Right hindlimb (tissue), 1 donor: ENCODE results near the gene CCDC141.

Source experiments
- DNase-seq: peaks from one replicate; pipeline ENCODE4 v3.0.0-alpha.2; 2018

Gene CCDC141

DNA sequence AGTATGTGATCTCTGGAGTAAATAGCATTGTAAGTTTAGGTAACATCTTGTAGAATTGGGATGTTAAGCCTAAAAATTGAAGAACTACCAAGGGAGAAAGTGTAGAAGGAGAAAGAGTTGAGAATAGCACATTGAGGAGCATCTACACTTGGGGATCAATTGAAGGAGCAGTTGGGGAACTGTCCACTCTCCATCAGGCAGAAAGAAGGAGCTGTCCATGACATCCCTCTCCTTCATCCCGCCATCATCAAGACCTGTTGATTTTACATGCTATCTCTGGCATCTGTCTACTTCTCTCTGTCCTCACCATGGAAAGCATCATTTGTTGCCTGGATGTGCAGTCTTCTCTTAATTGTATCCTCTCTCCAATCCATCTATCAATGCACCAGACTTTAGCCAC, 87.8 kb downstream of the CCDC141 start:
- no peak for DNase-seq

GRCh38 chr2:178954049-178954448, 95.9 kb downstream of the CCDC141 start:
- no peak for DNase-seq

DNA sequence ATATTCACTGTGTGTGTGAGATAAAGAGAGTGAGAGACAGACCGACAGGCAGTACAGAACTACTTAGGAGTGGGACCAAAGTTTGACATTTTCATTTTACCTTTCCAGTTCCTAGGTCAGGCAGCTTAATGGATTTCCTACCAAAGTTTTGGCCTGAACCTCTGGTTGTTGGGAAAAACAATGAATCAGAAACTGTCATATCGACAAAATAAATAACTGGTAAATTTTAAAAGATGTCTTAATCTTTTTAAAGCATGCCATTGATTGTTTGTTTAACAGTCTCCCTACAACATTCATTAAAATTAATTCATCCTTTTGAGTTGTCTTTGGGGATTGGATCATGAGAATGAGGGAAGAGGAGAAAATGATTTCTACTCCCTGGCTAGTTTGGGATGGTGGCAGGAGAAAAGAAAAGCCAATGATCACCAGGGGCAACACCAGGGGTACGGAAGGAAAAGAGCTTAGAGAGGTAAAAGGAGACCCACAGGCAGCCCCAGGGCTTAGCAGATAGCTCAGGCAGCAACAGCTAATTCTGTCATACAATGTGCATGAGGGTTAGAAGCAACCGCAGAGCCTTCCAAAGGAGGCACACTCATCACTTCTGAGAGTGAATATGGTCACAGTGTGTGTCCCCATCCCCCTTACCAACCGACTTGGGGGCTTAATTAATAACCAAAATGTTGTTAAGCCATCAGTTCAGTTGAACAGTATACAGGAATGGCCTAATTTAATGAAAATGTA, 98.5 kb downstream of the CCDC141 start:
- DNase-seq, result no peak

DNA sequence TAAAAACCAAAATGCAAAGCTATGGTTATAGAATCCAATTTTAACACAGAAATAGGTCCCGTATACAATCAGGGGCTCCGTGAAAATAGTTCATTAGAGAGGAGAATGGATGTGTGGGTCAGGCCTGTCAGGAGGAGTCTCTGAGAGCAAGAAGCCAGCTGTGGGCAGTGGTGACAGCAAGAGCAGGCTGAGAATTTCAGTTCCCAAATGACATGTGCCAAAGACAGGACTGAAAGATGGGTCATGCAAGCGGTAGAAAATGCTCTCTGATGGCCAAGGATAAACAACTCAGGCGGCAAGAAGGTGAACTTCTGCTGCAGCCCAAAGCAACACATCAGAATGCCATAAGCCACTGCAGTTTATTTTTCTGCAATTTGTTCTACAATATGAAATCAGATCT, 100.4 kb downstream of the CCDC141 start:
- DNase-seq, result no peak

- no peak for DNase-seq
These were observed 100.8 kb downstream of the CCDC141 start for GRCh38 chr2:178949151-178949550.

DNA sequence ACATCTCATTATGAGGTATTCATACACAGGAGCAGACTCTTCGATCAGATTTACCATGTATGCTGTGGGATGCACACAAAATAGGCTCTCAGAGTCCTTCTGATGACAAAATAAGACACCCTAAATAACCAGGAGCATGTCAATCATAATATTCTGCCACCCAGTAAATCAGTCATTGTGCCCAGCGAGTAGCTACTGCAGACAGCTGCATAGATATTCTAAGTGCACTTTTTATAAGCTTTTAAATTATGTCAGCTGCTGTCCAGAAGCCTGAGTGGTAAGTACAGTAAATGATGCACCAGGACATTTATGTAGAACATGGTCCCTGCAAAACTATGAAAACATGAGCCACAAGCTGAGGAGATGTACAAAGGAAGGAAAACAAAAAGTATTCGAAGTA, 102.9 kb downstream of the CCDC141 start:
- no peak for DNase-seq

DNA sequence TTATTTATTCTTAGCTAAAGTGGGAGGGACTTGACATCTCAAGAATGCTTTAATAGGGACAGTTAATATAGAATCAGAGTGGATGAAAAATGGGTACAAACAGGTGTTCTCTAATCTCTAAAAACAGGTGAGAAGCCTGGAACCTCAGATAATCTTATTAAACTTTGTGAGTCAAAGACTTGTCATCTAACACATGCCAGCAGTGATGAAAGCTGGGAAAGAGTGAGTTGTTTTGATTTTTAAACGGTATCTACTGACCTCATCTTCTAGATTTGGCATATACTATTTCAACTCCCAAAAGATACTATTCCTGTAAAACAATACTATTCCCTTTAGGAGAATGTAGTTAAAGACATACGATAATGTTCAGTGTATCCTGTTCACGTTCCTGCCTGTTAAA, 103.4 kb downstream of the CCDC141 start:
- DNase-seq, result no peak

GRCh38 chr2:178943745-178944144, 106.2 kb downstream of the CCDC141 start:
- DNase-seq, result no peak

DNA sequence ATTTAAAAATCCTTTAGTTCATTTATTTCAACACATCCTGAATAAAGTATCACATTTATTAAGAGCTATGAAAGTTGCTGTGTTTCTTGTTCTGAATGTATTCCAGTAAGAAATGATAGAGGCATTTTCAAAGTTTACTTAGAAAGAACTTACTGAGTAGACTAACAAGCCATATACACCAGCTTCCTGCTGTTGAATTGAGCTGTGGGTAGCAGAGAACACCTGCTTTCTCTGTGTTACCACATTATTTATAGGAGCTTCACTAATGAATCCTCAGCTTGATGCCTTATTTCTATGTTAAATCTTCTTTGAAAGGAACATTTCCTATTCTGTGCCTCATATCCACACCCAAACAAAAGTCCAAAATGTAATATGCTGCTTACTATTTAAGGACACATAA, 115.4 kb downstream of the CCDC141 start:
- no peak for DNase-seq

DNA sequence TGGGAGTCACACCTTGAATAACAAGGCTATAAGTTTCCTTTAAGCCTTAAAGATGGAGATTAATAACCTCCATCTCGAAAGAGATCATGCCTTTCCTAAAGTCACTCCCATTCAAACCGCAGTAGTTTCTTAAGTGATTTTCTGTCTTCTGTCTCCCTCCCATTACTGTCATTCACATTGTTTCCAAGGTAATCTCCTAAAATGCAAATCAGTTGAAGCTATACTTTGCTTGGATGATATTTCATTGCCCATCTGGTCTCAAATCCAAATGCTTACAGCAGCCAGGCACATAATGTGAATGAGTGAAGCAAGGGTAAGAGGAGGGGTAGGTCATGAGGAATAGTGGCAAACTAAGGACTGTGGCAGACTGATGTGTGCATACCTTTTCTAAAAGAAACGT, 116.4 kb downstream of the CCDC141 start:
- no peak for DNase-seq

DNA sequence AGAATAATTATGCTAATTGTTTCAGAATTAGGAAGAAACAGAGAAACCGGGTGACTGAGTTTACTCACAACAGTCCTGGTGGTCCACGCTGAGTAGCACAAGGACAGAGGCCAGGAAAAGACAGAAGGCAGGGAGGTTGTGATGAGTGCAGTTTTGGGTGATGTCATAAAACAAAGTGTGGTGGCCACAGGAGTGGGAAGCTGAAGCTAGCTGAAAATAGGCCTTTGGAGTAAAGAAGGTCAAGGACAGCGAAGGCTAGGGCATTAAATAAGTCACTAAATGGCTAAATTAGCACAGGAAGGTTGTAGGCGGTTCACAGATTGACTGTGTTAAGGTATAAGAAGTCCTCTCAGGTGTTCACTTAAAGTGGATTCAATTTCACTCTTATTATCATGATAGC, 121.9 kb downstream of the CCDC141 start:
- DNase-seq, result no peak

DNA sequence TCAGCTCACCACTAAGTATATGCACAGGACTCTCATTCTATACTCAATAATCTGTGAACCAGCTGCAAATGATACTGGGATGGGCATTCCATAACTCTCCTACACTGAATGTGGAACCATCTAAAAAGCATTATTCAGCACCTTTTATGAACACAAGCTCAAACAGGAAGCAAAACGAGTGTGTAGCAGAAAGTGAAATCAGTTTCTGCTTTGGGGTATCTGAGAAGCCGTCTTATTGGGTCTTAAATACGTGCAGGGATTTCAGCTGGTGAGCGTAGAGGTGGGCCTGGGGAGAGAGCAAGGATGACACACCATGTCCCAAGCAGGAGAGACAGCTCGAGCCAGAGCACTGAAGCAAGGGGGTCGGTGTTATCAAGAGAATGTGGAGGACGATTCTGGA, 122.8 kb downstream of the CCDC141 start:
- DNase-seq, result no peak

DNA sequence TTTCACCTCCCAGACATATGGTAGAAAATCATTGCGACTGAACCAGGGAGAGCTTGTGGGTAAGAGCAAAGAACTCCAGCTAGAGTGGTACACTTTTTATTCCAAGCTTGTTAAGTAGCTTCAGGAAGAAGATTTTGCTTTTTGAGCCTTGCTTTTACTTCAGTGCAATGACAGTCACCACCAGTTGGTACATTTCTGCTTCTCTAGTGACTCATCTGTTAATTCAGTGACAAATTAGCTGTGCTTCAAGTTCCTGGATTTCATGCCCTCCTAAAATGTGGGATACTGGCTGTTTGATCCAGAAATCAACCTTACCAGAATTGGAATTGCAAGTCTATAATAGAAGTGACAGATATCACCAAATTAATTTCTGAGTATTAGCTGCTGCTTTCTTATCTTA, 125.1 kb downstream of the CCDC141 start:
- DNase-seq, result no peak

DNA sequence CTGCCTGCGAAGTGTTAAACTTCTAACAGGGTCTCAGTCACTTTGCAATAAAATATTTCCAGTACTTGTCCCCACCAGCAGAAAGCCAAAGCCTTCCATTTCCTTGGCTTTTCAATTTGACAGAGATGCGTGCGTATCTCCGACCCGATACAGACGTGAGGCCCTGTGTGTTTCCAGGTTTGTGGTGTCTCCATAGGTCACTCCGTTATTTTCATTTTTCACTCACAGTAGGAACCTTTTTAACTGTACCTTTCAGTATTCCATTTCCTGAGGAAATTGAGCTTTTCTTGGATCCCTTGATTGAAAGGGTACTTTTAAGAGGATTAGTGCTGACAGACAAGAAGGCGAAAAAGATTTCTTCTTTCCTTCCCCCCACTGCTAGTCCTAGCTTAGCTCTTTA, 126.4 kb downstream of the CCDC141 start:
- no peak for DNase-seq

GRCh38 chr2:178920916-178921513, 128.9 kb downstream of the CCDC141 start:
- DNase-seq, result no peak

GRCh38 chr2:178917555-178917954, 132.4 kb downstream of the CCDC141 start:
- DNase-seq, result no peak

GRCh38 chr2:178915423-178916173, 134.3 kb downstream of the CCDC141 start:
- no peak for DNase-seq

DNA sequence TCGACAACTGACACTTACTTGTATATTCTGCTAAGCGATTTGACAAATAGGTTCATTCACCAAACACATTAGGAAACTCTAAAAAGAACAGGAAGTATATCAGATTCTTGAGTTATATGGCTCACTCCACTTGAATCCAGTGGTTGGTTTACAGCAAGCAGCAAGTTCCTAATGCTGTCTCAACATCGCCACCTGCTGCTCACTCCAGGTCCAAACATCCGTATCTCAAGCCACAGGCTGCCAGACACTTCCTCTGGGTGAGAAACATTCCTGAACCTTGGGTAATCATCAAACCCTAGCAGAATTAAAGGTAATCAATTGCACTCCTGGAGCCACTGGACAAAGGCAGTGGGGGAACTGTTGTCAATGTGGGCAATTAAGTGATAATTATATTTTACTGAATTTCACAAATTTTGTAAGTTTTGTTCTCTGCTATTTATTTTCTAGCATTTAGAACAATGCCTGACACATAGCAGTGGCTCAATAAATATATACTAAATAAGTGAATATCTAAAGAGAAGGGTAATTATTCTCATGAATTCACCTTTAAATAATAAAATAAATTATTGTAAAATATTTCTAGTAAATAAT, 135.6 kb downstream of the CCDC141 start:
- peak; percentile 78 for DNase-seq

DNA sequence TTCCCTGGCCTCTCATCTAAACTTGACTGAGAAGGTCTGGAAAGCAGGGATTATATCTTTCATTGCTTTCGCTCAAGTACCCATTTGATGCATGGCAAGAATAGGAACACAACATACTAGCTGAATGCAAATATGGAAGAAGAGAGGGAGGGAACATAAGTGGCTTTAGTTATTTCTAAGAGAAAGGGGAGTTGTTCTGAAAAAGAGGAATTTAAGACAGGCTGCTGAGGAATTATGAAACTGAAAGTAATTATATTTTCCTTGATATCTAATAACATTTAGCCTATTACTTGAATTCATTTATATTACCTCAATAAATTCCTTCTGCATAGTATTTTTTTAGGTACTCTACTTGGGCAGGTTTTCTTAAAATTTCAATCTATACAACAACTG, 136.9 kb downstream of the CCDC141 start:
- DNase-seq, result no peak

DNA sequence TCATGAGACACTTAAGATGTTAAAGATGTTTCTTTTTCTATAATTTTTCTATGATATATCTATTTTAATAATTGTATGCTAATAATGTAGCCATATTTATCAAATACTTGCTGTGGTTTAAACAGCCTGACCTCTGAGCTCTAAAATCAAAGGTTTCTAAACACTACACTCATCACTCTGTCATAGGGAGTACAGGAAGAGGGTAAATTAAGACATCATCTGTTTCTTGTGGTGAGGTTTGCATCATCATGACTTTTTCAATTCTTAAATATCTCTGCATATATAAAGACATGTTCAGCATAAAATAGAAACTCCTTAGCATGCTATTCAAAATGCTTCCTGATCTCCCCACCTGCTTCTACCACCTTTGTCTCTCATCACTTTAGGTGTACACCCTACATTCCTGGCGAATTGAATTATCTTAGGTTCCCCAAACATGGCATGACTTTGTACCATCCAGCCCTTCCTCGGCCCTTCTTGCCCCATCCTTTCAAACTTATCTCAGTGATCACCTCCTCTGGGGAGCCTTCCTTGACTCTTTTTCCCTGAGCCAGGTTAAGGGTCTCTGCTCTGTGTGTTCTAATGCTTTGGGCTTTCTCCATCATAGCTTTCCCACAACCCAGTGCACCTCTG, 137.4 kb downstream of the CCDC141 start:
- DNase-seq, result no peak

DNA sequence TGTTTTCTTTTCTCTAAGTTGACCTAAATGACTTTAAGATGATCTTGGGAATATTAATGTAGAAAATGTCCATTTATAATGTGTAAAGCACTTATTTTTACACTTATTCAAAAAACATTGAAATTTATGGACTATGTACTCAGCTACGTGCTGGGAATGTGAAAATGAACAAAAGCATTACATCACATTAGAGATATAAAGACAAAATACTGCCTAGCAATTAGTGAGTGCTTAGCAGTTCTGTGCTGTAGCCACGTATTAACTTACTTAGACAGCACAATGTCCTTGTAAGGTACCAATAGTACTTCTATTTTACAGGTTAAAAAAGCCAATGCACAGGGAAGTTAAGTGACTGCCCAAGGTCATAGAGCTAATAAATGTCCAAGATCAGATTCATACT, 138.9 kb downstream of the CCDC141 start:
- no peak for DNase-seq

DNA sequence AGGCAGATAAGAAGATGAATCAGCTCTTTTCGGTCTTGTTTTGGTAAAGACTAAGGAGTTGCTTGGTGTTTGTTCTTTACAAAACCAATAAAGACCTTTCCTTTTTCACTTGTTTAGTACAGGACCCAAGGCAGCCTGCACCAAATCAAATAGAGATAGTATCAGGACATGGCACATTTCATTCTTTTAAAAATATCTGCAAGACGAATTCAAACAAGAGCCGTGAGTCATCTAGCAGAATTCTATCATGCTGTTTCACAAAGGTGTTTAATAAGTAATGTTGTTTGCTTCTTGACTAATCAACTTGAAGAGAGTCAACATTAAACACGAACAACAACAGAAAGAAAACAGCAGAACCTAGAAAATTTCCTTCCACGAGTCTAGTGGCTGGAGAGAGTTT, 139.9 kb downstream of the CCDC141 start:
- no peak for DNase-seq

- no peak for DNase-seq
These were observed 140.4 kb downstream of the CCDC141 start for GRCh38 chr2:178909507-178909906.
